ENCODE measurements around the gene TASP1.

DNA sequence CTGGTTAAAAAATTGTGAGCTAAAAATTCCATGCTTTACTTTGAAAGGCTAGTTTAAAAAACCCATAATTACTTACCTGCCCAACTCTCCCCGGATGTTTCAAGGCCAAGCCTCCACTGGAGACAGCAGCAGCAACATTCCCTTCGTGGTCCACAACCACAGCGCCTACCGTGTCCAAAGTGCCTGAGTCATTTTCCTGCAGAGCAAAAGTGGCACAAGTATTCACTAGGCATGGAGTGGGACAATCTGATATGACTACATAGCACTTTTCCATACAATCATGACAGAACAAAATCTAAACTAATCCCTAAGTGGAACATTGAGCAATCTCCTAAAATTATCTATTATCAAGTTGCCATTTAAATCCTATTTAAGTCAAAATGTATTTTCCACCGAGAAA lies 104.8 kb downstream of the TASP1 start:
- no peak for TF ChIP-seq POLR2A (IDR thresholded peaks at IDR 0.05; ENCODE audit: low read depth)
- TF ChIP-seq, protein P1, sequence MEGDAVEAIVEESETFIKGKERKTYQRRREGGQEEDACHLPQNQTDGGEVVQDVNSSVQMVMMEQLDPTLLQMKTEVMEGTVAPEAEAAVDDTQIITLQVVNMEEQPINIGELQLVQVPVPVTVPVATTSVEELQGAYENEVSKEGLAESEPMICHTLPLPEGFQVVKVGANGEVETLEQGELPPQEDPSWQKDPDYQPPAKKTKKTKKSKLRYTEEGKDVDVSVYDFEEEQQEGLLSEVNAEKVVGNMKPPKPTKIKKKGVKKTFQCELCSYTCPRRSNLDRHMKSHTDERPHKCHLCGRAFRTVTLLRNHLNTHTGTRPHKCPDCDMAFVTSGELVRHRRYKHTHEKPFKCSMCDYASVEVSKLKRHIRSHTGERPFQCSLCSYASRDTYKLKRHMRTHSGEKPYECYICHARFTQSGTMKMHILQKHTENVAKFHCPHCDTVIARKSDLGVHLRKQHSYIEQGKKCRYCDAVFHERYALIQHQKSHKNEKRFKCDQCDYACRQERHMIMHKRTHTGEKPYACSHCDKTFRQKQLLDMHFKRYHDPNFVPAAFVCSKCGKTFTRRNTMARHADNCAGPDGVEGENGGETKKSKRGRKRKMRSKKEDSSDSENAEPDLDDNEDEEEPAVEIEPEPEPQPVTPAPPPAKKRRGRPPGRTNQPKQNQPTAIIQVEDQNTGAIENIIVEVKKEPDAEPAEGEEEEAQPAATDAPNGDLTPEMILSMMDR (IDR thresholded peaks at IDR 0.05): no peak
- TF ChIP-seq EP300 (IDR thresholded peaks at IDR 0.05): no peak
- TF ChIP-seq POLR2AphosphoS5 (IDR thresholded peaks at IDR 0.05): no peak

Measured in esophagus muscularis mucosa (tissue), 4 donors.